ENCODE data around the gene NPPB.

NPPB gene

DNA sequence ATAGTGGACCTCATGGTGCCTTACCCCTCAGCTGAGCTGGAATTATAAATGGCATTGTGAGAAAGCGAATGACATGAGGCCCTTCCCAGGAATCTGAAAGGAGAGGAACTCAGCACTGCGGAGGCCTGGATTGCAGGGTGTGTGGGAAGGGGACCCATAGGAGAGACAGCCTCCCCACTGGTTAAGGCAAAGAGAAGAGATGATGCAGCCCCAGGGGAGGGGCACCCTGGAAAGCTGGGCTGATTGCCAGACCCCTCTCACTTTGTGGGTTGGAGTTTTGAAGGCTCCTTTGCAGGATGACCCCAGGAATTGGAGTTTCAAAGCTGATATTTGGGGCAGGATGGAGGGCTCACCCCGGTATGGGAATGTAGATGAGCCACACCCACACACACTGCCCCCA, 2.0 kb downstream of the NPPB start:
- no peak for DNase-seq

DNA sequence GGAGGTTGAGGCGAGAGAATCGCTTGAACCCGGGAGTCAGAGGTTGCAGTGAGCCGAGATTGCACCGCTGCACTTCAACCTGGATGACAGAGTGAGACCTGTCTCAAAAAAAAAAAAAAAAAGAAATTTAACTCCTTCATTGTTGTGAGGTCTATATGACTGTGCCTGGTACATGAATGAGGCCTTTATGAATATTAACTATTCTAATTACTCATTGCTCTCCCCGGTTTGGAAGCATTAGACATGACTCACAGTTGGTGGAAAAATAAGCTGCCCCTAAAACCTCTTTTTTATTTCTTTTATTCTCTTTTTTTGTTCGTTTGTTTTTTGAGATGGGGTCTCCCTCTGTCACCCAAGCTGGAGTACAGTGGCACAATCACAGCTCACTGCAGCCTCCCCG, 3.3 kb downstream of the NPPB start:
- peak; percentile 30 for DNase-seq

DNA sequence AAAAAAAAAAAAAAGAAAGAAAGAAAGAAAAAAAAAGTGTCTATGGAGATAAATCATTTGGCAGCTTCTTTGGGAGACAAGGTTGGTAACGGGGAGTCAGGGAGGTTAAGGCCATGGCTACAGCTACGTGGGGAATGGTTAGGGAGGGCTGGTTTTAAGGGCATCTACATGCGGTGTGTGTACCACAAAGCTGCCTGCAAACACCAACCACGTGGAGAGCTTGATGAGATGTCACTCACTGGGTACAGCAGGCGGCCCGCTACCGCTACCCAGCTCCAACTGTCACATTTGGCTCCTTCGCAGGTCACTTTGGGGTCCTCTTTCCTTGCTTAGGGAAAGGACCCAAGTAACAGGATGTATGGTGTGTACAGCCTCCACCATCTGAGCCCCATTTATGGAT, 4.2 kb downstream of the NPPB start:
- no peak for DNase-seq

DNA sequence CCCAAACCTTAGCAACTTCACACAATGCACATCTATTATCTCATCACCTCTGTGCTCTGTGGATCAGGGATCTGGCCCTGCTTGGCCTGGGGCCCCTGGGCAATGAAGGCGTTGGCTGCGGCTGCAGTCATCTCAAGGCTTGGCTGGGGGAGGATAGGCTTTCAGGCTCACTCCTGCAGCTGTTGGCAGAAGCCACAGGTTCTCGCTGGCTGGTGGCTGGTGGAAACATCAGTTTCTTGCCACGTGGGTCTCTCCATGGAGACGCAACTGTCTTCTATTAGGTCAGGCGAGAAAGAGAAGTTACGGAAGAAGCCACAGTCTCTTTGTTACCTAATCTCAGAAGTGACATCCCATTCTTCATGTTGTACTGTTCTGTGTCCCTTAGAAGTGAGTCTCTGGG, 7.6 kb downstream of the NPPB start:
- no peak for DNase-seq

DNA sequence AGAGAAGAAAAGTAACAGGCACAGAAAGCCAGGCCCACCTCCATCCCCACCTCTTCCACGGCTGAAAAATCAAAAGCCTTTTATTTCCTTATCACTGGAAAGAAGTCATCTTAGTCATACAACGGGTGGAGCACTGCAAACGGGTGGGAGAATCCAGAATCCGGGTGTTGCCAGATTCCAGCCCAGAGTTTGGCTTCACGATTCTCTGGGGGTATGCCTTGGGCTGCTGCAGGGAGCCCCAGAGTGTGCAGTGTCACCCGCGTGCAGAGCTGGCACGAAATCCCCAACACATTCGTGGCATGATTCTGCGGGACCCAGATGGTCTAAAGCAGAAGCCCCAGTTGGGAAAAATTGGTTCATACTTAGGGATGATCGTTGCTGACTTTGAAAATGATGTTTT, 8.6 kb downstream of the NPPB start:
- DNase-seq = no peak

DNA sequence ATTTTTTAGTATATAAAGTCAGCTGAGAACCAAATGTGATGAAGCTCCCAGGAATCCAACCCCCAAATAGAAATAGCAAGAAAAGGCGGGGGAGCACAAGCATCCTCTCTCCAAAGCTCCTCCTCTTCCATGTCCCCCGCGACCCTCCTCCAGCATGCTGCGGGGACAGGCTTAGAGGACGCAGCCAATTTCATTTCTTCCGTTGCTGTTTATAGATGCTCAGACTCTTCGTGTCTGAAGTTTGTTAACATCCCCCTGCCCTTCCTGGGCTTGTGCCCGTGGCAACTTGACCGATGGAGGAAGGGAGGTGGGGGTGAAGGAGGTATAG, 10.4 kb downstream of the NPPB start:
- DNase-seq = no peak

DNA sequence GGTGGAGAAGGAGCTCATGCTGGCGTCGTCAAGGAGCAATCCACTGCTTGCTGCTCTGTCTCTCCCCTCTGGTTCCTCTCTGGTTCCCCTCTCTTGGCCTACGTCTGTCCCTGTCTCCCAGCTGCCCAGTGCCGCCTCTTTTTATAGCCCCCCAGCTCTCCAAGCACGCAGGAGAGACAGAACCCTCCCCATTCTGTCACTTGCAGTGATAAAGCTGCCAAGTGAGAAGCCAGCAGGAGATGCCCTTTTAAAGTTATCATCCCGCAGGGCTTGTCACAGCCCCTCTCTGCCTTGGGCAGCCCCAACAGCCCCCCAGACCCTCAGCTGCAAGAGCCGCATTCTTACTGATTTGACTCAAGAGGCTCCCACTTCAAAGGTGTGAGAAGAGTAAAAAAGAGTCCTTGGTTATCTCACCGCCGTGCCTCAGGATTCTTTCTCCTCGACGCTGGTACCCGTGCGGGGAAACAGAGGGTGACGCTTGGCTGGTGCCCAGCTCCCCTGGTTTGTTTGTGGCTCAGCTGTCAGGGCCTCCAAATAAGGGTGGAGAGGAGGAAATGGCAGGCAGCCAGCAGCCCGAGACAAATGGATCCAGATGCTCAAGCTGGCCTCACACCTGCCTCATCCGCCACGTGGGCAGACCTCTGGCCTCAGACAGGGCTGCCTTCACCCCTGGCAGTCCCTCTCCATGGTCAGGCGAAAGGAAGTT, 10.9 kb downstream of the NPPB start, which contains the start of gene NPPA:
Gene NPPA (minus strand): TSS at position 117 of the 706 bp plus-strand sequence. CDS start 99 bp downstream, at position 18.
- no peak for DNase-seq

DNA sequence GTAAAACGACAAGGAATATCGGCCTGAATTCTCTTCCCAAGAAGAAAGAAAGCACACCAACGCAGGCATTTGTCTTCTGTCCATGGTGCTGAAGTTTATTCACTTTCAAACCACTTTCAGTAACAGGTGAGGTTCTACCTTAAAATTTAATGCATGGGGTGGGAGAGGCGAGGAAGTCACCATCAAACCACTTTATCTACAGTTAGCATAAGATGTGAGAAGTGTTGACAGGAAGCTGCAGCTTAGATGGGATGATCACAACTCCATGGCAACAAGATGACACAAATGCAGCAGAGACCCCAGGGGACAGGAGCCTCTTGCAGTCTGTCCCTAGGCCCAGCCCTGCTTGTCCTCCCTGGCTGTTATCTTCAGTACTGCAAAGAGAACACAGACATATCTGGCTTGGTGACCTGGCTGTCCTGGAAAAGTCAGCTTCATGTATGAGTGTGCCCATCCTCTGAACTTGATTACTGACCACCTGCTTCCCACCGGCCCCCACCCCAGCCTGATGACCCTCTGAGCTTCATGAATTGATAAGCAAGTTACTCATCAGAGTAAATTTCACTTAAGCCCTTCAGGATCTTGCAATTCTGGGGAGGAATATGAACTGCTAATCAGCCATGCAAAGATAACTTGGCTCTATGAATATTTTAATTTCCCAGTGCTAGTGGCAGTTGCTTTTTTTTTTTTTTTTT, 13.0 kb downstream of the NPPB start:
- no peak for DNase-seq

DNA sequence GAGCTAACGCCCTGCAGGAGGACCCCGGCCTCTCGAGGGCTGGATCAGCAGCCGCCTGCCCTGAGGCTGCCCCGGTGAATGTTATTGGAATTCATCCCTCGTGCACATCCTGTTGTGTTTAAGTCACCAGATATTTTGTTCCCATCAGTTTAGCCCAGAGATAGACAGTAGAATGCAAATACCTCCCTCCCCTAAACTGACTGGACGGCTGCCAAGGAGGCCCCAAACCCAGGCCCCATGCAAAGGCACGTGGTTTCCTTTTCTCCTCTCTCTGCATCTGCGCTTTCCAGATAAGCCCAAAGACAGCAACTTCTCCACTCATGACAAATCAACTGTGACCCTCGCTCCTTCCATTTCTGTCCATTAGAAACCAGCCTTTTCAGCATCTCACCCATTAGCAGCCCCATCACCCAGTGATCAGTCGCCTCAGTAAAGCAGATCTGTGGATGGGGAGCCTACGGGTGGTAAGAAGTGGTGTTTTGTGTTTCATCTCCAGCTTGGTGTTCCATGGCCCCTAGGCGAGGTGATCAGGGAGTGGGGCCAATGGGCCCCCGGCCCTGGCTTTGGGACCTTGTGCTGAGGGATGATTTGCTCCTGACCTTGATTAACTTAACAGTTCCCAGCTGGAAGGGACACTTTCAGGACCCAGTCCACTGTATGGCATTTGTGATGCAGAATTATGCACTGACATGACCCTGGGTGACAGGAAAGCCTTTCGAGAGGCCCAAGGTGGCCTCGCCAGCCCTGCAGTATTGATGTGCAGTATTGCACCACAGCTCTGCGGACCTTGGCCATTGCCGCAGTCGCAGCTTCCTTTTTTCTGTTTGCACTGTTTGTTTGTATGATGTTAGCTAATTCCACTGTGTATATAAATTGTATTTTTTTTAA, 16.3 kb downstream of the NPPB start:
- no peak for DNase-seq

DNA sequence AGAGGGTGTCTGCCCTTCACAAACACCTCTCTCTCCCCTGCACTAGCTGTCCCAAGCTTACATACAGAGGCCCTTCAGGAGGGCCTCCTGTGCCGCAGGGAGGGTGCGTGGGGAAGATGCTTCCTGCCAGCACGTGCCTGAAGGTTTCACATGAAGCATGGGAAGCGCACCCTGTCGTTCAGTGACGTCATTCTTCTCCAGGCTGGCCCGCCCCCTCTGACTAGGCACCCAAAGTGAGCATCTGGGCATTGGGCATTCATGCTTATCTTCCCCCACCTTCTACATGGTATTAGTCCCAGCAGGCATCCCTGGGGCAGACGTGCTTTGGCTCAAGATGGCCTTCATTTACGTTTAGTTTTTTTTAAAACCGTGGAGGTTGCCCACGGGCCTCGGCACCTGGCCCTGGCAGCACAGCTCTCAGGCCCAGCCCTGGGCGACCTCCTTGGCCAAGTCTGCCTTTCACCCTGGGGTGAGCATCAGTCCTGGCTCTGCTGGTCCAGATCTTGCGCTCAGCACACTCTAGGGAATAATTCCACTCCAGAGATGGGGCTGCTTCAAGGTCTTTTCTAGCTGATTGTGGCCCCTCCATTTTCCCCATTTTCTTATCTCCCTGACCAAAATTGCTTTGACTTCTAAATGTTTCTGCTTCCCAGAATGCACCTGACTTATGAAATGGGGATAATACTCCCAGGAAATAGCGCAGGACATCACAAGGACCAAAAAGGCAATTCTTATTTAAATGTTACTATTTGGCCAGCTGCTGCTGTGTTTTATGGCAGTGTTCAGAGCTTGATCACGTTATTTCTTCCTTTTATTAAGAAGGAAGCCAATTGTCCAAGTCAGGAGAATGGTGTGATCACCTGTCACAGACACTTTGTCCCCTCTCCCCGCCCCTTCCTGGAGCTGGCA, 17.2 kb downstream of the NPPB start:
- no peak for DNase-seq

DNA sequence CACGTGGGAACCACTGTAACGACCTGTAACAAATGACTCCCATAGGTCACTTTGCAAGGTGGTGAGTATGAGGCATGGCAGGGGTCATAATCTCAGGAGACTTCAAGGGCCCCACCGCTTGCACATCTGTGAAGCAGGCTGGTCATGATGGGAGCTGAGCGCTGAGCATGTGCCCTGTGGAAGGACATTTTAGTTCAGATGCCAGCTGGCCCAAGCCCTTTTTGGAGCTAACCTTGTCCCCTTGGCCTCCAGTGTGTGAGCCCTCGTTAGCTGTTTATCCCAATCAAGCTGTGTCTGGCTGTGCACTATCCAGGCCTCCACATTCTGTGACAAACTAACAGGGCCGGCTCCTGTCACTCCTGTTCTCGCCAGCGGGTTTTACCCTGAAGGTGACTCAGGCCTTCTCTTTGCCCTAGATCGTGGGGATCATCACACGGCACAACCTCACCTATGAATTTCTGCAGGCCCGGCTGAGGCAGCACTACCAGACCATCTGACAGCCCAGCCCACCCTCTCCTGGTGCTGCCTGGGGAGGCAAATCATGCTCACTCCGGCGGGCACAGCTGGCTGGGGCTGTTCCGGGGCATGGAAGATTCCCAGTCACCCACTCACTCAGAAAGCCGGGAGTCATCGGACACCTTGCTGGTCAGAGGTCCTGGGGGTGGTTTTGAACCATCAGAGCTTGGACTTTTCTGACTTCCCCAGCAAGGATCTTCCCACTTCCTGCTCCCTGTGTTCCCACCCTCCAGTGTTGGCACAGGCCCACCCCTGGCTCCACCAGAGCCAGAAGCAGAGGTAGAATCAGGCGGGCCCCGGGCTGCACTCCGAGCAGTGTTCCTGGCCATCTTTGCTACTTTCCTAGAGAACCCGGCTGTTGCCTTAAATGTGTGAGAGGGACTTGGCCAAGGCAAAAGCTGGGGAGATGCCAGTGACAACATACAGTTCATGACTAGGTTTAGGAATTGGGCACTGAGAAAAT, 18.7 kb downstream of the NPPB start:
- no peak for DNase-seq

DNA sequence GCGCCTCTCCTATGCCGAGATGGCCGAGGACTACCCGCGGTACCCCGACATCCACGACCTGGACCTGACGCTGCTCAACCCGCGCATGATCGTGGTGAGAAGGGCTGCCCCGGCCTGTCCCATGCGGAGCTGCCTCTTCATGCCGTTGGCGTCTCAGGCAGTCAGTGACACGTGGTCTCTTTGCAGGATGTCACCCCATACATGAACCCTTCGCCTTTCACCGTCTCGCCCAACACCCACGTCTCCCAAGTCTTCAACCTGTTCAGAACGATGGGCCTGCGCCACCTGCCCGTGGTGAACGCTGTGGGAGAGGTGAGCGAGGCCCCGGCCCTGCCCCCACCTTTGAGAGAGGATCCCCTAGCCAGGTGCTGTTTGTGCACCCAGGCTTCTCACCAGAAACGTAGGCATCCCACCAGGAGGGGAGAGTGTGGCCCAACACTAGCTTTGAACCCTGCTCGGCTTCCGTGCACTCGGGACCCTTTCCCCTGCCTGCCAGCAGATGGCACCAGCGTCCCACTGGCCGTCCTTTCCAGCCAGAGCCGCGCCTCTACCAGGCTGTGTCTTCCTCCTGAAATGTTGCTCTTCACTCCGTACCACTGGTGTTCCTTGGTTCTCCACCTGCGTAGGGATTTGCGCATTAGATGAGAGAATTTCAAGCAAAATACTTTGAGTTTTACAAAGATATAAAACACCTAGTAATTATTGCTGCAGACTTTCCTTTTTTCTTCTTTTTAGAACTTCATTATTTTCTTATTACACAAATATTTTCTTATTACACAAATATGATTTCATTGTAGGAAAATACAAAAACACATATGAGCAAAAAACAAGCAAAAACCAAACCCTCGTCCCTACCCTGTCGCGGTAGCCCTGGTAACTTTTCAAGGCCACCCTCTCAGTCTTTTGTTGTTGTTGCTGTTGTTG, 20.1 kb downstream of the NPPB start:
- DNase-seq = peak; percentile 79

DNA sequence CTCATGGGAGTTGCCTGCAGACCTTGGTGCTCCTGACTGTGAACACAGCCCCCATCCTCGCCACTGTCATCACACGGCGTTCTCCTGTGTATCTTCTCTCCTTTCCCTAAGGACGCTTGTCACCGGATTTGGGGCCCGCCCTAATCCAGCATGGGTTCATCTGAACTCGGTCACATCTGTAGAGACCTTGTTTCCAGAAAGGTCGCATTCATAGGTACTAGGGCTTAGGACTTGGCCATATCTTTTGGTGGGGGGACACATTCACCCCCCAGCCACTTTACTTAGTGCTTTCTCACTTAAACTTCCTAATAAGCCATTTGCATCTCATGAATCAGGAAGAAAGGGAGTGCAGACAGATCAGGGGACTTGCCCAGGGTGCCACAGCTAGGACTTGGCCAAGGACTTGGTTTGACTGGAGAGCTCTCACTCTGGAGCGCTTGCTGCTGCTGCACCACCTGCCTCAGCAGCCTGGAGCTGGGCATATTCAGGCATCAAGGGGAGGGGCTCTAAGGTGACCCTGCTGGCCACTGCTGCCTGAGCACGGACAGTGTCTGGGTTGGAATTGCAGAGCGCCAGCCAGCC, 20.9 kb downstream of the NPPB start:
- DNase-seq = no peak

DNA sequence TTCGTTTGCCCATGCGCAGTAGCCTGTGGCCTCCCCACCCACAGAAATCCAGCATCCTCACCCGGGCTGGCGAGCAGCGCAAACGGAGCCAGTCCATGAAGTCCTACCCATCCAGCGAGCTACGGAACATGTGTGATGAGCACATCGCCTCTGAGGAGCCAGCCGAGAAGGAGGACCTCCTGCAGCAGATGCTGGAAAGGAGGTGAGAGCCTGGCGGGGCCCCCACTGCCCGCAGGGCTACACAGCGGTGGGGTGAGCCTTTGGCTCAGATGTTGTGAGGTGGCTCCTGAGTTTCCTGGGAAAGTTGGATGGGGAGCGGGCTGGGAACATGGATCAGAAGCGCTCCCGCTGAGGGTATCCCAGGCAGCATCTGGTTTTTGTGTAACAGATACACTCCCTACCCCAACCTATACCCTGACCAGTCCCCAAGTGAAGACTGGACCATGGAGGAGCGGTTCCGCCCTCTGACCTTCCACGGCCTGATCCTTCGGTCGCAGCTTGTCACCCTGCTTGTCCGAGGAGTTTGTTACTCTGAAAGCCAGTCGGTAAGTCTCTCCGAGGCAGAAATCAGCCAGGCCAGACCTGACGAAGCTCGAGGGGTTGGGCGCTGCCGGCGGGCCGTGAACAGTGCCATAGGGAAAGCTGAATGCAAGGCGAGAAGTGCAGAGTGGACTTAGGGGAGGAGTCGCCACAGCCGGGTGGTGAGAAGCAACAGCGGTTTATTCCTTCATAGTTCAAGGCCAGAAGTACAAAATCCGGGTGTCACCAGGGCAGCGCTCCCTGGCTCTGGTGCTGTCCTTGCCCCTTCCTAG, 21.6 kb downstream of the NPPB start:
- DNase-seq = no peak

DNA sequence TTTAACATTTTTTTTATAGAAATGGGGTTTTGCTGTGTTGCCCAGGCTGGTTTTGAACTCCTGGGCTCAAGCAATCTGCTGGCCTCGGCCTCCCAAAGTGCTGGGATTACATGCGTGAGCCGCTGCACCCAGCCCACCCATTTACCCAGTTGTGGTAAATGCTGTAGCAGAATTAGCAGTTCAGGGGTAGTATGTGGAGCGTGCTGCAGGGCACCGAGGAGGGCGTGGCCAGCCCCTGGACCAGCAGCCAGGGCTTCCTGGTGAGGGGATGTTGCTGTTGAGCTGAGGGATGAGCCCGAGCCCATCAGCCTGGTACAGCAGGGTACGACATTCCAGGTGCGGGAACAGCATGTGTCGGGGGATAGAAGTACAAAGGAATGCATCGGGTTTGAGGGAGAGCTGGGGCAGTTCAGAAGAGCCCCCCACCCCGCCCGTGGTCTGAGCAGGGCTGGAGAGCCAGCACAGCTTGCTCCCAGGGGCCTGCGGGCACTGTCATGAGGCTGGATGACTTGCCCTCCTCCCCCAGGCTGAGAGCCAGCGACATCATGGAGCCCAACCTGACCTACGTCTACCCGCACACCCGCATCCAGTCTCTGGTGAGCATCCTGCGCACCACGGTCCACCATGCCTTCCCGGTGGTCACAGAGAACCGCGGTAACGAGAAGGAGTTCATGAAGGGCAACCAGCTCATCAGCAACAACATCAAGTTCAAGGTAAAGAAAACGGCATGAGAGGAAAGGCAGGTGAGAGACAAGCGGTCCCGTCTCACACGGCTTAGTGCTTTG, 23.1 kb downstream of the NPPB start:
- DNase-seq = no peak

DNA sequence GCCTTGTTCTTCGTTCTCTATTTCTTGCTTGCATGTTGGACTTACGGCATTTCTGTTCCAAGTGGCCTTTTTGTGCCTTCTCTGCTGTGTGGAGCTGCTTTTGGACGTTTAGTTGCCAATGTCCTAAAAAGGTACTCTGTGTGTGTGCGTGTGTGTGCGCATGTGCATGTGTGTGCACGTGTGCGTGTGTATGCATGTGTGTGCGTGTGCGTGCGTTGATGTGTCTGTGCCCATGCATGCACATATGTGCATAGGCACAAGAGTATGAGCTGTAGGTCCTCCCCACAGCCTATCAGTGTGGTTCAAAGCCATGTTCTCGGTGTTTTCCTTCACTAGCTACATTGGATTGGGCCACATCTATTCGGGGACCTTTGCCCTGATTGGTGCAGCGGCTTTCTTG, 24.8 kb downstream of the NPPB start:
- no peak for DNase-seq

DNA sequence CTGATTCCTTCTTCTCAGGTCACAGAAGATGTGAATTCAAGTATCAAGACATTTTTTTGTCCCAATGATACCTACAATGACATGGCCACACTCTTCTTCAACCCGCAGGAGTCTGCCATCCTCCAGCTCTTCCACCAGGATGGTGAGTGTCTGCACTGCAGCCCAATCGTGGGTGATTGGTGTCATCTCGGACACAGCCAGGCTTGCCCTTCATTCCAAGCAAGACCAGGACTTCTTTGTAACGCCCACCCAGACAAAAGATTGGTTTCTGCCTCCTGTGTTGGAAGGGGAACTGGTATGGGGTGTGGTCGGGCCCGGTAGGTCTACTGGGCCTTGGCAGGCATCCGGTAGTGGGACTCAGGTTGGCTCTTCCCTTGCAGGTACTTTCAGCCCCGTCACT, 25.2 kb downstream of the NPPB start:
- no peak for DNase-seq
